ENCODE data around the gene TPRA1. TPM values are rescaled to one million over a fixed set of nuclear protein-coding genes. Genes with fewer than 3 reads are reported as not detected.

TPRA1 gene
- total RNA-seq = 10 to 100 TPM; 55.7 to 59.3 TPM
- 32.6 TPM for polyA plus RNA-seq (ENCODE audit: insufficient read depth, low read depth, low replicate concordance)
- long read RNA-seq, donor 1, transcript TPRA1-202 (11 exons, 1,933 nt) = major isoform, 12 of 14 reads
- long read RNA-seq, donor 1, partial matches to known transcripts = 0 of 14 reads
- long read RNA-seq, donor 1, other reads (novel, unspliced or antisense) = 0 of 14 reads
- long read RNA-seq, donor 2, transcript TPRA1-202 (11 exons, 1,933 nt) = major isoform, 7 of 7 reads
- long read RNA-seq, donor 2, partial matches to known transcripts = 0 of 7 reads
- long read RNA-seq, donor 2, other reads (novel, unspliced or antisense) = 0 of 7 reads

DNA sequence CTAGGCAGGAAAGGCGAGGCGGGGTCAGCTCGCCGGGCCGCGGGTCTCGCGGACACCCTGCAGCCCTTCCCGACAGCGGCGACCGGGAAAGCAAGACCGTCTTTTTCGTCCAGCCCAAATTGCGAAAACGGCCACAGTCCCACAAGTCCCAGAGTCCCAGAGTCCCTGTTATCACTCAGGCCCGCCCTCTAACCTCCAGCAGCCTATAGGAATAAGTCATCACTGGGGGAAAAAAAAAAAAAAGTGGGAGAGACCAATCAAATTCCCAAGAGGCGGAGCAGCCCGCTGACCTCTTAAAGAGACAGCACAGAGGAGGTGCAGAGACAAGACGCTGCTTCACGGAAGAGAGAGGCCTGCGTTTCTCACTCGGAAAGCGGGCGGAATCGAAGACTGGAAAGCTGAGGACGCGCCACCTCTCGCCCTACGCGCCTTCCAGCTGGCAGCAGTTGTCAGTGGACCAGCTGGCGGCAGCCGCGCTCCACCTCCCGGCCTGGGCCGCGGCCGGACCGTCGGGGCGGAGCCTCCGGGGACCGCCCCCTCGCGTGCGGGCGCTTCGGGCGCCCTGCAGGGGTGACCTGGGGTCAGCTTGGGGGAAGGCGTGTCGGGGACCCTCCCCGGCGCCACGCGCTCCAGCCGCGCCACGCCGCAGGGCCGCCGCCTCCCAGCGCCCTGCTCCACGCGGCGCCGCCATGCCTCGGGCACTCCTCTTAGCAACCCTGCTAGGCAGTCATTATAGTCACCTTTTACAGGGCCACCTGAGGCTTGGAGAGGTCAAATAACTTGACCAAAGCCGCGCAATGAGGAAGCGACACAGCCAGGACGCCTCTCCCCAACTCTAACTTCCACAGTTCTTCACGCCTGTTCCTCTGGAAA lies at the start of gene TPRA1:
TSS of gene TPRA1 (minus strand) at position 141 of the 873 bp plus-strand sequence. CDS start 10,587 bp downstream, outside the sequence.
- DNase-seq = peak; percentile 96
- Histone ChIP-seq H3K4me1 (peaks cover 34% of the 10 kb centered on the region), H3K27ac (peak within 1 kb of the TSS; percentile 91 to 92), H3K36me3 (ENCODE audit: low read depth, missing control alignments) (no peaks in the 10 kb centered on the region), H3K9me3 (no peaks in the 10 kb centered on the region), H3K27me3 (no peaks in the 10 kb centered on the region), H3K4me3 (peak within 1 kb of the TSS; percentile 92 to 95)
- TF ChIP-seq POLR2A (IDR thresholded peaks at IDR 0.05) = no peak
- TF ChIP-seq, protein P1, sequence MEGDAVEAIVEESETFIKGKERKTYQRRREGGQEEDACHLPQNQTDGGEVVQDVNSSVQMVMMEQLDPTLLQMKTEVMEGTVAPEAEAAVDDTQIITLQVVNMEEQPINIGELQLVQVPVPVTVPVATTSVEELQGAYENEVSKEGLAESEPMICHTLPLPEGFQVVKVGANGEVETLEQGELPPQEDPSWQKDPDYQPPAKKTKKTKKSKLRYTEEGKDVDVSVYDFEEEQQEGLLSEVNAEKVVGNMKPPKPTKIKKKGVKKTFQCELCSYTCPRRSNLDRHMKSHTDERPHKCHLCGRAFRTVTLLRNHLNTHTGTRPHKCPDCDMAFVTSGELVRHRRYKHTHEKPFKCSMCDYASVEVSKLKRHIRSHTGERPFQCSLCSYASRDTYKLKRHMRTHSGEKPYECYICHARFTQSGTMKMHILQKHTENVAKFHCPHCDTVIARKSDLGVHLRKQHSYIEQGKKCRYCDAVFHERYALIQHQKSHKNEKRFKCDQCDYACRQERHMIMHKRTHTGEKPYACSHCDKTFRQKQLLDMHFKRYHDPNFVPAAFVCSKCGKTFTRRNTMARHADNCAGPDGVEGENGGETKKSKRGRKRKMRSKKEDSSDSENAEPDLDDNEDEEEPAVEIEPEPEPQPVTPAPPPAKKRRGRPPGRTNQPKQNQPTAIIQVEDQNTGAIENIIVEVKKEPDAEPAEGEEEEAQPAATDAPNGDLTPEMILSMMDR (IDR thresholded peaks at IDR 0.05) = peak in 1 of 3 experiments; percentile 28
- 1 to 2% methylated on average over 33 to 60 of the region's 72 CpGs for WGBS, 2 donors
- intact Hi-C loops (cut with DNase I; ENCODE audit: low total_unique reads) = no loop called here

DNA sequence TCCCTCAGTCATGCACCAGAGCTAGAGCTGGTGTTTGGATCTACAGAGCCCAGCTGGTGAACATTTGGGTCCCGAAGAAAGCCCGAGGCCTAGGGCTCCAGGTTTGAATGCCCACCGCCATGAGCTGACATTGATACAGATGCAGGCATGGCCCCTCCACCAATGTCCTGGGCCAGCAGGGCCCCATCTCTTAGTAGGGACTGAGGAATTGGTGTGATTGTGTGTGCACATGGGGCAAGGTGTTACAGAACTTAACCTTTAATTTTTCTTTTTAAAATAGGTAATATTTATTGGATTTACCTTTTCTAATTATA lies 49.5 kb upstream of the TPRA1 start:
- TF ChIP-seq POLR2A (IDR thresholded peaks at IDR 0.05) = no peak
- TF ChIP-seq, protein P1 (IDR thresholded peaks at IDR 0.05) = no peak
- 93 to 100% methylated on average over 3 of the region's 3 CpGs for WGBS, 2 donors
- H3K4me1 ChIP-seq = no peaks in the 10 kb centered on the region
- H3K36me3 ChIP-seq (ENCODE audit: low read depth, missing control alignments) = no peaks in the 10 kb centered on the region
- H3K4me3 ChIP-seq = no peak overlapping the region
- no peaks in the 10 kb centered on the region for H3K9me3 ChIP-seq
- no peak for DNase-seq
- no peak overlapping the region for H3K27ac ChIP-seq
- no peaks in the 10 kb centered on the region for H3K27me3 ChIP-seq
- intact Hi-C loops (cut with DNase I; ENCODE audit: low total_unique reads) = no loop called here

DNA sequence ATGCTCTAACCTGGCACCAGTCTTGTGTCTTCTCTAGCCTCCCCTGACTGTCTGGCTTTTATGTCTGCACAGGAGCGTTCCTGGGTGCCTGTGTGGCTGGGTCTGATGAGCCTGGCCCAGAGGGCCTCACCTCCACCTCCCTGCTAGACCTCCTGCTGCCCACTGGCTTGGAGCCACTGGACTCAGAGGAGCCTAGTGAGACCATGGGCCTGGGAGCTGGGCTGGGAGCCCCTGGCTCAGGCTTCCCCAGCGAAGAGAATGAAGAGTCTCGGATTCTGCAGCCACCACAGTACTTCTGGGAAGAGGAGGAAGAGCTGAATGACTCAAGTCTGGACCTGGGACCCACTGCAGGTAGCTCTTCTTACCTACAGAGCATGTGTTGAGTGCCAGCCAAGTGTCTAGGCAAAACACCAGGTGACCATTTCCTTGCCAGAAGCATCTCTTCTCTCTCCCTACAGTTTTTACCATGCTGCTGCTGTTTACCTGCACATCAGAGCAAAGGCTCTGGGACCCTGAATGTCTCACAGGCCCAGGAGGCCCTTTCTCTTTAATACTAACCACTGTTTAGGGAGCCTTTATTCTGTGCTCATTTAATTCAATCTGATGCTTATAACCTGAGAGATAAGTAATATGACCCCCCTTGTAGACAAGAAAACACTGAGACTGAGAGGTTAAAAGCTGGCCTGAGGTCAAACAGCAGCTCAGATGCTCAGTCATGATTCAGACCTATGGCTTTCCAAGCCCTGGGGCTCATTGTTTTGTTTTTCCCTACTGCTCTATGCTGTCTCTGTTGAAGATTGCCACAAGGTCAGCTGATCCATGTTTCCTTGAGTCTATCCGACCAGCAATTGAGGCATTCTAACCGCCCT lies 48.9 kb upstream of the TPRA1 start:
- 83 to 90% methylated on average over 5 of the region's 5 CpGs for WGBS, 2 donors
- Histone ChIP-seq H3K4me3 (no peak overlapping the region), H3K36me3 (ENCODE audit: low read depth, missing control alignments) (no peaks in the 10 kb centered on the region), H3K27me3 (no peaks in the 10 kb centered on the region), H3K9me3 (no peaks in the 10 kb centered on the region), H3K27ac (no peak overlapping the region), H3K4me1 (no peaks in the 10 kb centered on the region)
- no peak for DNase-seq
- no peak for TF ChIP-seq POLR2A (IDR thresholded peaks at IDR 0.05)
- TF ChIP-seq, protein P1 (IDR thresholded peaks at IDR 0.05) = no peak
- intact Hi-C loops (cut with DNase I; ENCODE audit: low total_unique reads) = no loop called here

DNA sequence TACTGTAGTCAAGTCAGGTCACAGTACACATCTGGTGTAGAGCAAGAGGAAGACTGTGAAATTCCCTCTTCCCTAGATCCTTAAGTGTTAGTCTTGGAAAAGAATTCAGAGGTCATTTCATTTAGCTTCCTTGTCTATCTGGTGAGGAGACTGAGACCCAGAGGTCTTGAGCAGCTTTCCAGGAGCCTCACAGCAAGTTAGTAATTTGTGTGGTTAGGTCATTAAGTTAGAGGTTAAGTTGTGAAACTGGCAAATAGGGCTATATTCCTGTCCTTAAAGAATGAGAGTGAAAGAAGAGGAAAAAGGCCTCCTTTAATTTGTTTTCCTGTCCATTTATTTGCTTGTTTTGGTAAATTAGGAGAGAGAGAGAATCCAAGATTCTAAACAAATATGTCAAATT lies 47.4 kb upstream of the TPRA1 start:
- TF ChIP-seq, protein P1 (IDR thresholded peaks at IDR 0.05) = no peak
- TF ChIP-seq POLR2A (IDR thresholded peaks at IDR 0.05) = no peak
- DNase-seq = no peak
- Histone ChIP-seq H3K4me3 (no peak overlapping the region), H3K9me3 (no peaks in the 10 kb centered on the region), H3K27ac (no peak overlapping the region), H3K36me3 (ENCODE audit: low read depth, missing control alignments) (no peaks in the 10 kb centered on the region), H3K4me1 (no peaks in the 10 kb centered on the region), H3K27me3 (no peaks in the 10 kb centered on the region)
- intact Hi-C loops (cut with DNase I; ENCODE audit: low total_unique reads) = no loop called here

All from testis (tissue), 5 donors.